Vagina (tissue), 2 donors: ENCODE measurements around the gene MAP3K14.

Experiments used
- CTCF ChIP-seq, 3 experiments: fragments of 450-650 bp in 2 of 3; fragments of 200-600 bp in 1 of 3; sonication (generic) in 1 of 3; IDR thresholded peaks; one replicate each; pipeline ENCODE4 v1.5.1; 2017 to 2019; ENCODE audit warnings: antibody characterized with exemption in 3 of 3, mild to moderate bottlenecking in 2 of 3, moderate library complexity in 2 of 3
- POLR2A ChIP-seq, 2 donors: fragments of 450-650 bp; IDR thresholded peaks; one replicate each; pipeline ENCODE4 v1.6.1; 2017; ENCODE audit warnings: antibody characterized with exemption in 2 of 2, mild to moderate bottlenecking in 2 of 2, moderate library complexity in 2 of 2
- POLR2AphosphoS5 ChIP-seq, 2 donors: sonication (generic); formaldehyde crosslinking; IDR thresholded peaks; one replicate each; pipeline ENCODE4 v1.9.0; 2017; ENCODE audit warnings: antibody characterized with exemption in 2 of 2, mild to moderate bottlenecking in 2 of 2, low read depth in 1 of 2; ENCODE audit not compliant: insufficient read depth in 1 of 2

GRCh38 chr17:45364531-45365390 is 47.9 kb upstream of the MAP3K14 start:
- no peak for TF ChIP-seq POLR2A (IDR thresholded peaks at IDR 0.05)
- TF ChIP-seq CTCF (IDR thresholded peaks at IDR 0.05), result no peak
- no peak for TF ChIP-seq POLR2AphosphoS5 (IDR thresholded peaks at IDR 0.05; ENCODE audit: insufficient read depth in 1 of 2, low read depth in 1 of 2)
